GM18873 (cell line): ENCODE measurements around the gene PRKG1.
"Not testable (repeated sequence)": the region's sequence is repeated elsewhere in the genome, so short reads cannot be mapped to it uniquely, and the experiment has no call there.

Source experiments
- ATAC-seq: cut with Tn5 transposase; IDR thresholded peaks from one replicate; pipeline ENCODE4 v1.9.1; 2021; ENCODE audit warnings: mild to moderate bottlenecking, moderate library complexity, moderate number of reproducible peaks; ENCODE audit not compliant: unreplicated experiment, low FRiP score

Gene PRKG1

DNA sequence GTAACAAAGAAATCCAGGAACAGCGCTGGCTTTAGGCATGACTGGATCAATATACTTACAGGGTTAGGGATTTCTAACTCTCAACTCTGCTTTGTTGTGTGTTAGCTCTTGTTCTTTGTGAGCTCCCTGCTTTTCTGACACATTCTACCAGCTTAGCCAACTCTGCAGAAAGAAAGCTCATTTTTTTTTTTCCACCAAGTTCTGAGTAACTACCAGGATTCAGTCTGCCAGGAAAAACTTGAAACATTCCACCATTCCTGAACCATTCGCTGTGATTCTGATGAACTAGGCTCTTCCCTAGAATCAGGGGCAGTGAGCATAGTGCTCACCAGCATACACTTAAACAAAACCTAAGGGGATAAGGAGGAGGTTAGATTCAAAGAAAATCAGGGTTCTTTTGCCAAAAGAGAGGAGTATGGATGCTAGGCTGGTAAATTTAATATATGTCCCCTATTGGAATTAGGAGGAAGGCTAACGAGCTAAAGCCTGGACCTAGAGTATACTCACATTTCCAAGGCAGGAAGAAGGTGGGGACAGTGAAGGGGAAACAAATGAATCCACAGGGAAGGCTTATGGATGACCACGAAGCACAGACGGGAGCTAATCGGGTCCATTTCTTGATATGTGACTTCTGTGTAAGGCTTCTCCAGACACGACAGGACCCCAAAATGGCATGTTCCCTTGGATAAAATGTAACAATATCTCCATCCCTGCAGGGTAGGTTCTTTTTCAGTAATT lies 183.4 kb downstream of the PRKG1 start:
- no peak for ATAC-seq

DNA sequence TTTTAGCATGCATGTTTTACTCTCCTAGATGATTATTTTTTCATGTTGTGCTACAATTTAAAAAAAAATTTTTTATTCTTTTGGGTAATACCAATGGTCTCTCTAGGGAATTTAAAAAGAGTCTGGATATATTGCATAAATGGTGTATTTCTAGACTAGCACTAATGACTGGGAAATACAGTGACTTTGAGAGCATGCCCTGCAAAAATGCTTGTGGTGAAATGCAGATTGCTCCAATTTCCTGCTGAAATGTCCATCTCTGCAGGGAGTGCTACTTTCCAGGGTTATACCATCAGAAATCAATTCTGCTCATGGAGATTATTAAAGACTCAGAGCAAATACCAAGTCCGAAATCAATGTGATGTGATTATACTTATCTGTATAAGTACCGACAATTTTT lies 186.1 kb downstream of the PRKG1 start:
- ATAC-seq = no peak

DNA sequence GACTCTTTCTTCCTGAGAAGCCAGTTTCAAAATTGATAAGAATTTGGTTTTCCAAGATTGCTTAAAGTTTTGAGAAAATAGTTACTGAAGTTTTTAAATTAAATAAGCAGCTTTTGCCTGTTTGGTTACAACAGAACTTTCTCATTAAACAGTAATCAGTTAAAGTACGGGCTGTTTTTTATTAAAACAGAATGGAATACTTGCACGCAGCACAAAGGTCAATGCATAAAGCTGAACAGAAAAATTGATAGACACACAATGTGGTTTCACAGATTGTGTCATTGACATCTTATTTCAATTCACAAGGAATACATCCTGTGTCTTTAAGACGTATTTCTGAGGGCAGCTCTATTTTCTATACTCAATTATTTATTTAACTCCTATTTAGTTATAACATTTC lies 192.2 kb downstream of the PRKG1 start:
- no peak for ATAC-seq

DNA sequence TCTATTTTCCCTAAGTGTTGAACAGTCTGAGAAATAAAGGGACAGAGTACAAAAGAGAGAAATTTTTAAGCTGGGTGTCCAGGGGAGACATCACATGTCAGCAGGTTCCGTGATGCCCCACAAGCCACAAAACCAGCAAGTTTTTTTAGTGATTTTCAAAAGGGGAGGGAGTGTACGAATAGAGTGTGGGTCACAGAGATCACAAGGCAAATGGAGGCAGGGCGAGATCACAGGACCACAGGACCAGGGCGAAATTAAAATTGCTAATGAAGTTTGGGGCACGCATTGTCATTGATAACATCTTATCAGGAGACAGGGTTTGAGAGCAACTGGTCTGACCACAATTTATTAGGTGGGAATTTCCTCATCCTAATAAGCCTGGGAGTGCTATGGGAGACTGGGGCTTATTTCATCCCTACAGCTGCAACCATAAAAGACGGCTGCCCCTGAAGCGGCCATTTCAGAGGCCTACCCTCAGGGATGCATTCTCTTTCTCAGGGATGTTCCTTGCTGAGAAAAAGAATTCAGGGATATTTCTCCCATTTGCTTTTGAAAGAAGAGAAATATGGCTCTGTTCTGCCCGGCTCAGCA lies 193.8 kb downstream of the PRKG1 start:
- not testable (repeated sequence) for ATAC-seq

DNA sequence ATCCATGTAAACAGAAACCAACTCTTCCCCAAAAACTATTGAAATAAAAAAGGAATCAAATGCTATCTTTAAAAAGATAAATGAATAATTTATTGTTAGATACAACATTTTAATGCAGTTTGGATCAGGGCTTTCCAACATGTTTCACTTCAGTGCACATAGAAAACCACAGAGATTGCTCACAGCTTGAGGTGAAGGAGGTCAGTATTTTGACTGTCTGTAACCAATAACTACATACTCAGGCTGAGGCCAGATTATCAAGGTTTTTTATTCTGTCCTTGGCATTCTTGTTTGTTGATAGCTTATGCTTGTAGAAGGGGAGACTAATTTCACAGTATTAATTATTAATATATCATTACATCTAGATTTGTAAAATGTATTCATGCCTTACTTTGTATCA lies 195.5 kb downstream of the PRKG1 start:
- no peak for ATAC-seq

DNA sequence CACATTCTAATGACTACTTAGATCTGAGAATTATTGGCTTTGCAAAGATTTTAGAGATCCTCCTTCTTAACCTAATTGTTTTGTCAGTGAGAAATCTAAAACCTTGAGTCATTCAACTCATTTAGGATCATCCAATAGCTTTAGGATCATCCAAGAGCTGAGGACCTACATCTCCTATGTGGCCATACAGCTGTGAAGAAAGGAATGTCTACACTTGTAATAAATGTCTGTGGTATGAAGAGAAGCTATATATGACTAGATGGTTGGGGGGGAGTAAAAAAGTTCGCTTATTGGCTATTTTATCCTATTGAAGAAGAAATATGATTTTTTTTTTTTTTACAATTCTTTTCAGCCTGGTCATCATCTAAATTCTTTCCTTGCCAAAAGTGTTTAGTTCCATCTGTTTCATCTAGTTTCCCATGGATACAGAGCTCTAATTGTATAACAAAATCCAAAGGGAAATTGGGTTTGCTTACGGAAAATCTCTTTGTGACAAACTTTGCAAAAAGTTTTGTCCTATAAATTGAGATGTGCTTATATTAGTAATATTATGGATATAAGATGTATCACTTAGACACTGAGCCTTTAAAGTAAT lies 196.7 kb downstream of the PRKG1 start:
- ATAC-seq = no peak

DNA sequence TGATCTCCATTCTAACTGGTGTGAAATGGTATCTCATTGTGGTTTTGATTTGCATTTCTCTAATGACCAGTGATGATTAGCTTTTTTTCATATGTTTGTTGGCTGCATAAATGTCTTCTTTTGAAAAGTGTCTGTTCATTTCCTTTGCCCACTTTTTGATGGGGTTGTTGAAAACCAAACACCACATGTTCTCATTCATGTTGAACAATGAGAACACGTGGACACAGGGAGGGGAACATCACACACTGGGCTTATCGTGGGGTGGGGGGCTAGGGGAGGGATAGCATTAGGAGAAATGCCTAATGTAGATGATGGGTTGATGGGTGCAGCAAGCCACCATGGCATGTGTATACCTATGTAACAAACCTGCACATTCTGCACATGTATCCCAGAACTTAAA lies 197.8 kb downstream of the PRKG1 start:
- not testable (repeated sequence) for ATAC-seq

DNA sequence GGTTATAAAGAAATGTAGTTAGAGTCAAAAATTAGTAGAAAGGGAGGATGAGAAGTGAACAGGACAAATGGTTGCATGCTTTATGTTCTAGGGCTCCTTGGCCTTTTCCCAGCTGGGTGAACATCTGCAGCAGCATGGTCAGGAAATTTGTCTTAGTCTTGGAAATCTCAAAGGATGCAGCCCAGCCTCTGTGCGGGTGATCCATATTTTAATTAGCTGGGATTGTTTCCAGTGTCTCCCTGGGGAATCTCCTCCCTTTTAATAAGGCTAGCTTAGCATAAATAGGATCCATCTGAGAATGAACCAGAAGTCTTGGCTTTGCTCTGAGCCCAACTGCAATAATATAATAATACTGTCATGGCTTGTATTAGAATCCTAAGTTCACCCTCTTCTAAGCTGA lies 198.3 kb downstream of the PRKG1 start:
- no peak for ATAC-seq

DNA sequence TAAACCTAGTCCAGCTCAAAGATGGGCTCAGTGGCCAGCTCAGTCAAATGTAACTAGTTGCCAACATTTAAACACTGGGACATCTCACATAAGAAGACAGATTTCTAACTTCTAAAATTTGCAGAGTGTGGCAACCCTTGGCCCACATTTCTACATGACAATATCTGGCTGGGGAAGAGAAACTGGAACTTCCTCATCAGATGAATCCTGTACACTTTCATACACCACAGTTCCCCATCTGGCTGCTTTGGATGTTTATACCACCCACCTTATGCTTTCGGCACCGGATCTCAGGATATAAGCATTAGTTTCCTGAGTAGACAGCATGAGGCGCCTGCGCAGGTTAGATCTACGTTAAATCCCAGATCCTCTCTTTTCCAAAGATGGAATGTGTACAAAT lies 199.3 kb downstream of the PRKG1 start:
- no peak for ATAC-seq

DNA sequence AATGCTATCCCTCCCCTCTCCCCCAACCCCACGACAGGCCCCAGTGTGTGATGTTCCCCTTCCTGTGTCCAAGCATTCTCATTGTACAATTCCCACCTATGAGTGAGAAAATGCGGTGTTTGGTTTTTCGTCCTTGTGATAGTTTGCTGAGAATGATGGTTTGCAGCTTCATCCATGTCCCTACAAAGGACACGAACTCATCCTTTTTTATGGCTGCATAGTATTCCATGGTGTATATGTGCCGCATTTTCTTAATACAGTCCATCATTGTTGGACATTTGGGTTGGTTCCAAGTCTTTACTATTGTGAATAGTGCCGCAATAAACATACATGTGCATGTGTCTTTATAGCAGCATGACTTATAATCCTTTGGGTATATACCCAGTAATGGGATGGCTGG lies 201.8 kb downstream of the PRKG1 start:
- ATAC-seq = not testable (repeated sequence)

DNA sequence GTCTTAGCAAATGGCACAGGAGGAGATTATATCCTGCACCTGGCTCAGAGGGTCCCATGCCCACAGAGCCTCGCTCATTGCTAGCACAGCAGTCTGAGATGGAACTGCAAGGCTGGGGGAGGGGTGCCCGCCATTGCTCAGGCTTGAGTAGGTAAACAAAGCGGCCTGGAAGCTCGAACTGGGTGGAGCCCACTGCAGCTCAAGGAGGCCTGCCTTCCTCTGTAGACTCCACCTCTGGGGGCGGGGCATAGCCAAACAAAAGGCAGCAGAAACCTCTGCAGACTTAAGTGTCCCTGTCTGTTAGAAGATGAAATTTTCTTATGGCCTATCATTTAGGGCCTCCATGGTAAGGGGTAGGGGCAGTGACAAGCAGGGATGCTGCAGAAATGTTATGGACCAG lies 207.1 kb downstream of the PRKG1 start:
- not testable (repeated sequence) for ATAC-seq

DNA sequence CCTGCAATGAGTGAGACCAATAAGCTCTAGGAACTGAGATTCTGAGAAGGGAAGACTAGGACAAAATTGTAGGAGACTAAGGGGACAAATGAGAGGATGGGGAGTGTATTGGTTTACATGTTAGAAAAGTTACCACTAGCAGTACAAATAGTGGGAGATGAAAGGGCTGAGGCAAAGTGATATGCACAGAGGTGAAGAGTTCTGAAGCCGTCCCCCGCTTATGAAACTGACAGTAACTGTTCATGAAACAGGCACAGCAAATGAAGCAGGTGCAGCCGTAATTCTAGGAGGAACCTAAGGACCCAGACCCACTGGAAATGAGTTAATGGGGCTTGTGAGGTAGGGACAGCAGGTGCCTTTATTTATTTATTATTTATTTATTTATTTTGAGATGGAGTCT lies 211.3 kb downstream of the PRKG1 start:
- no peak for ATAC-seq

DNA sequence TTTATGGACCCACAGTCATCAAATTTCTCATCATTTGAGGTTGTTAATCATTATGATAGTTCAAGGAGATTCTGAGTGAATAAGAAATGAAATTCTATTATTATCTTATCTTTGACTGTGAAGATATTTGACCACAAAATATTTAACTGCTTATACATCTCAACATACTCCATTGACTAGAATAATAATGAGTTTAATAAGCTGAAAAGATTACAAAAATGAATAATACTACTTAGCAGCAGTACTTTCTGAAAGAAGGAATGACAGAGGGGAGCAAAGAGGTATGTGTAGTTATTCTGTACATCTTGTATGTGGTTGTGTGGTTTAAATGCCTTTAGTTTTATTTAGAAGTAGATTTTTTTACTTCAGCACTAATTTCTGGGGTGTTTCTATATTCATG lies 214.2 kb downstream of the PRKG1 start:
- no peak for ATAC-seq

DNA sequence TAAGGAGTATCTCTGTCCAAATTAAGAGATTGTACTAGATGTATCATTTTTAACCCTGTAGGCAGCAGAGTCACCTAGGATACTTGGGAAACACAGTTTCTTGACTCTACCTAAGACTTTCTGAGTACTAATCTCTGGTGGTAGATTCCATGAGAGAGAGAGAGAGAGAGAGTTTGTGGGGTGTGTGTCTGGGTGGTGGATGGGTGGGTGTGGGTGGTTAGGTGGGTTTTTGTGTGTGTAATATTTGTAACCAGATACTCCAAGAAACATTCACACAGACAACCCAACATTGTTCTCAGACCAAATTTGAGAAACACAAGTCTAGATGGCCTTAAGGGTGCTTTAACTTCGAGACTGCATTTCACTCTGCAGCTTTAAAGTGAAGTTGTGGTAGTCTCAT lies 215.2 kb downstream of the PRKG1 start:
- no peak for ATAC-seq

DNA sequence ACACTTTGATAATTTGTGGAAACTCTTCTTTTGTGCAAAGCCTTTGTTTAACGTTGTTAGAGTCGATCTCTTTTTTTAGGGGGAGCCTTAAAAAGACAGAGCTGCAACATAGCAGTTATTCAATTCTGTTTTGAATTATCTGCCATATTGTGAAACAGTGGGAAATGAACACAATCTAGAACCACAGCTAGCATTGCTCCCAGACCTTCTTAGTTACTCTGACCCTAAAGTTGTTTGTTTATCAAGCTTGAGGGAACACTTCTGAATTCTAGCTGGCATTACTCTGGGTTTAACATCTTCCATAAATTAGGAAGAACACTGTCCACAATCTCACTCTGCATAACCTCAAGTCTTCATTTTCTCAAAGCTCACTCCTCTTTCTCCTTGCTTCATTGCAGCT lies 217.7 kb downstream of the PRKG1 start:
- no peak for ATAC-seq

DNA sequence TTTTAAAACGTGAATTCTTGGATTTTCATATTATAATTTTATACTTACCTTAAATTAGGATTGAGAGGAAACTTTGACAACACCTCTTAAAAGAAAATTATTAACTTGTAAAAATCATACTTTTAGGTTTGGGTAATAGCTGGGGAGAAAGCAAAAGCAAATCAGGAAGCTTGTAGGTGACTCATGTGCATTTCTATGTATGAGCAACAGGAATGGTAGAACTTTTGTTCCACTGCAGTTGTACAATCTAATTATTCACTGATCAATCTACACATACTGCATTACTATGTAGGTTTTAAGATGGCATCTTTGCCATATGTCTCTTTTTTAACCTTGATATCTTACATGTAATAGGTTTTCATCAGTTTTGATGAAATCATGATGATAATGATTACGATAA lies 223.2 kb downstream of the PRKG1 start:
- ATAC-seq = no peak

DNA sequence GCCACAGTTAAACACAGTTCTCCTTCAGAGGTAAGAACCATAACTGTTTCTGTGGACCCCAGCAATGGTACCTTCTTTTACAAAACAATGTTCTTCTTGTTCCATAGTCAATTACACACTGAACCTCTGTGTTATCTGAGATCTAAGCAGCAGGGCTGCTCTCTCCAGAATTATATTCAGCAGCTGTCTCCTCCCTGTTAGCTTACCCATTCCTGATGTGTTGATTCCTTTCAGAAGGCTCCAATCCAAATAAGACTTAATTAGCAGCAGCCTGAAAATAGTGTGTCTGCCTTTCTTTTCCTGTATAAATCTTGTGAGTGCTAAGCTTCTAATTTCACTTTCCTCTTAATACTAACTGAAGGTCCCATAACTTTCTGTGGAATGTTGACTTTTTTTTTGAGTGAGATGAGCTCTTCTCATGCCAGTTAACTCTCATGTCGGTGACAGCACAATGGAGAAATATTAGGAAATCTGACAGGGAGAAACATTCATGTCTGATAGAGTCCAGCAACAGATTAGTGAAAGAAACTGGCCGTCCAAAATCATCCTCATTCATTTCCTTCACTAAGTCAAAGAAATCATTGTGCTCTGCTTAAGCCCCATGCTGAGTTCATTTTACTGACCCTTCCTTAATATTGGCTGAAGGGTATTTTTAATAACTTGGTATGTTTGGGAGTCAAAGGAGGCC lies 226.5 kb downstream of the PRKG1 start:
- ATAC-seq = no peak

DNA sequence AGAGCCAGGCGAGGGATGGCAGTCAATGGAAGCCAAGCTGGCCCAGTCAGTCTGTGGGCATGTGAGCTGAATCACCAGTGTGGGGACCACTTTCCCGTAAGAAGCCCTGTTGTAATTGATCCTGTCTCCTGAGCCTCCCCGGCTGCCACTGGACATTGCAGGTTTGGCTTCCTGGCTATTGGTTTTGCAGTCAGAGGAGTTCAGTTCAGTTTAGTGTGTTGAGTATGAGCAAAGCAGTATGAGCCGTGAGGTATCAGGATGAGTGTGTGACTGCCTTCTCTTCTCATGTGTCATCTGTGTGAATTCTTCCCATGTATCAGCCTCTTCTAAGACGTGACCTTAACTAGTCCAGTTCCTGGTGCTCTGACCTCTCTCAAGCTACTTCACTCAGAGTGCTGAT lies 227.4 kb downstream of the PRKG1 start:
- ATAC-seq = no peak

DNA sequence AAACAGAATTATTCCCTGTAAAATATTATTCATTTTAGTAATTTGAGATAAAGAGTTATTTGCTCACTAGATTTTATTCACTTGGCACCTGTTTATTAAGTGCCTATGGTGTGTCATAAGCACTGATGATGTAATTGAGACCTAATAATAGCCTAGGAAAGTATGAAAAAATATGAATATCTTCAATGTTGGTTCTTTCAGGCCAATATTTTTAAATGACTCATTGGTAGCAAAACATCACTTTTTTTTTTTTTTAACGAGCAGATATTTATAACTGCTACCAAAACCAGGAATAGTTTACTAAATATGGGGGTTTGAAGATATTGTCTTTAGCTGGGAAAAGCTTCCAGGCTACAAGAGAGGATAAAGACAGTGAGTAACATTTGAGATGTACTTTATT lies 228.0 kb downstream of the PRKG1 start:
- no peak for ATAC-seq

DNA sequence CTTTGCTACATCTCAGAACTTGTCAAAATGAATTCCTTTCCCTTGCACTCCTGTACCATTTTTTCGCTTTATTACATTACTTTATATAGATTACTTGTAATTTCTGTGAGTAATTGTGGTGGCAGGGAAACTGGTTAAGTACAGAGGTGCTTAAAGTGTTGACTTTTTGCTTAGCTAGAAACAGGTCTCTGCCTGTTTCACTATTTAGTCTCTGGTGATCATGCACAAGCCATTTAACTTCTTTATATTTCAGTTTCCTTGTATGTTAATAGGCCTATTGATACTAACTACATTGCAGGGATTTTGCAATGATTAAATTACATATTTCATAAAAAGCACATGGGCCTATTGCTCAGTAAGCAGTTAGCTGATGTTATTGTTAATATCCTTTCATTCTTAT lies 233.8 kb downstream of the PRKG1 start:
- no peak for ATAC-seq

DNA sequence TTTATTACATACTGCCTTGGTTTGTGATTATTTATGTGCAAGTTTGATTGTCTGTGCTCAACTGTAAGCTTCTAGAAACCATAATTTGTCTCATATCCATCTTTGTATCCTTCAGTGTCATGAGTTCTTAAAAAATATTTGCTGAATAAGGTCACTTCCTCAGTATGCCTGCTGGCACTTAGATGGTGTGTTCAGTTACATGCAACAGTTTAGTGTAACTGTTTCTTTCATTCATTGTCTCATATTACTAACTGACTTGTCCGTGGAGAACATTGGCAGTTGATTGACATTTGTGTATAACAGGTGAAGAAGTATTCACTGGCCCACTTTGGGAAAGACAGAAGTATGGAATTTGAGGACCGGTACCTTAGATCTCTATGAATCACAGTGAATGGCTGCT lies 236.9 kb downstream of the PRKG1 start:
- ATAC-seq = no peak

DNA sequence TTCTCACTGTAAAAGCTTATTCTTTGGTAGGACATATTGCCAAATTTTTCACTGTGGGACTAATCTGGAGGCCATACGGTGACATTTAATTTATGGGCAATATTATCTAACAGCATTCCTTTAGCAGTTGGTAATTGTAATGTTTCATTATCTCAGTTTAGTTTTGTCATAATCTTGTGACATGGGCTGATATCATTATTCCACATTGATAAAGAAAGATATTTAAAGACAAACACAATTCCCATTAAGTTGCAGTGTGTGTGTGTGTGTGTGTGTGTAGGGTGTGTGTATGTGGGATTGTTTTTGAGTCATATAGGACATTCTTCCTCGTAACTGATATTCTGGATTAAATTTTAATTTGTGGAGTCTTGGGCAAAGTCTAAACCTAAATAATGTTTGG lies 238.5 kb downstream of the PRKG1 start:
- no peak for ATAC-seq
